SK-N-SH treated with all-trans-retinoic acid at 6 μM for 48 hours (cell line): ENCODE results near the gene LAMTOR1.

ENCODE experiments used
- ARNTL ChIP-seq: fragments of 450-650 bp; formaldehyde crosslinking; IDR thresholded peaks from 2 replicates; pipeline ENCODE4 v1.5.0; 2020; ENCODE audit warnings: low read depth, mild to moderate bottlenecking, moderate library complexity, borderline replicate concordance
- CREB5 ChIP-seq: fragments of 250-450 bp; sonication (Bioruptor Pico); IDR thresholded peaks from 2 replicates; pipeline ENCODE4 v1.5.1; 2020; ENCODE audit warnings: low read depth, mild to moderate bottlenecking, moderate library complexity
- CSRNP3 ChIP-seq: fragments of 250-450 bp; sonication (Bioruptor Pico); IDR thresholded peaks from 2 replicates; pipeline ENCODE4 v1.5.1; 2021; ENCODE audit warnings: mild to moderate bottlenecking, moderate library complexity
- ESRRG ChIP-seq: fragments of 250-450 bp; sonication (Bioruptor Pico); IDR thresholded peaks from 2 replicates; pipeline ENCODE4 v1.6.1; 2021; ENCODE audit warnings: mild to moderate bottlenecking
- GLIS3 ChIP-seq: fragments of 250-450 bp; sonication (Bioruptor Pico); IDR thresholded peaks from 2 replicates; pipeline ENCODE4 v1.5.0; 2020; ENCODE audit warnings: mild to moderate bottlenecking, moderate library complexity
- ISL1 ChIP-seq: fragments of 250-450 bp; sonication (Bioruptor Pico); IDR thresholded peaks from 2 replicates; pipeline ENCODE4 v2.1.2; 2022; ENCODE audit warnings: mild to moderate bottlenecking, moderate library complexity
- PPARA ChIP-seq: fragments of 250-450 bp; sonication (Bioruptor Pico); IDR thresholded peaks from 2 replicates; pipeline ENCODE4 v1.5.0; 2020; ENCODE audit warnings: mild to moderate bottlenecking, borderline replicate concordance
- ZFP30 ChIP-seq: fragments of 450-650 bp; formaldehyde crosslinking; IDR thresholded peaks from 2 replicates; pipeline ENCODE4 v1.5.0; 2022; ENCODE audit warnings: mild to moderate bottlenecking, moderate library complexity
- ZNF70 ChIP-seq: fragments of 450-650 bp; formaldehyde crosslinking; IDR thresholded peaks from 2 replicates; pipeline ENCODE4 v1.5.0; 2020; ENCODE audit warnings: mild to moderate bottlenecking, moderate library complexity
- ZNF8 ChIP-seq: fragments of 450-650 bp; formaldehyde crosslinking; IDR thresholded peaks from 2 replicates; pipeline ENCODE4 v1.5.0; 2020; ENCODE audit warnings: mild to moderate bottlenecking, moderate library complexity
- TF ChIP-seq, protein P1 (sequence below): fragments of 250-450 bp; sonication (Bioruptor Pico); IDR thresholded peaks from 2 replicates; pipeline ENCODE4 v1.8.0; 2021; ENCODE audit warnings: low read depth, mild to moderate bottlenecking, moderate library complexity, borderline replicate concordance
- TF ChIP-seq, protein P2 (sequence below): fragments of 250-450 bp; sonication (Bioruptor Pico); IDR thresholded peaks from 2 replicates; pipeline ENCODE4 v1.8.0; 2020; ENCODE audit warnings: mild to moderate bottlenecking, moderate library complexity, borderline replicate concordance
- TF ChIP-seq, protein P3 (sequence below): fragments of 250-450 bp; sonication (Bioruptor Pico); IDR thresholded peaks from 2 replicates; pipeline ENCODE4 v1.5.0; 2020; ENCODE audit warnings: mild to moderate bottlenecking, moderate library complexity

GRCh38 chr11:72112143-72112977 lies 9.3 kb upstream of the LAMTOR1 start, which contains the start of gene ANAPC15:
- TF ChIP-seq GLIS3 (CRISPR knock-in tag) (no peak), ISL1 (CRISPR knock-in tag) (no peak), ZNF8 (no peak), ARNTL (CRISPR knock-in tag) (no peak), CREB5 (CRISPR knock-in tag) (no peak), PPARA (CRISPR knock-in tag) (no peak), CSRNP3 (CRISPR knock-in tag) (no peak), ESRRG (CRISPR knock-in tag) (no peak), ZFP30 (CRISPR knock-in tag) (no peak), ZNF70 (CRISPR knock-in tag) (no peak)
- TF ChIP-seq, protein P1, sequence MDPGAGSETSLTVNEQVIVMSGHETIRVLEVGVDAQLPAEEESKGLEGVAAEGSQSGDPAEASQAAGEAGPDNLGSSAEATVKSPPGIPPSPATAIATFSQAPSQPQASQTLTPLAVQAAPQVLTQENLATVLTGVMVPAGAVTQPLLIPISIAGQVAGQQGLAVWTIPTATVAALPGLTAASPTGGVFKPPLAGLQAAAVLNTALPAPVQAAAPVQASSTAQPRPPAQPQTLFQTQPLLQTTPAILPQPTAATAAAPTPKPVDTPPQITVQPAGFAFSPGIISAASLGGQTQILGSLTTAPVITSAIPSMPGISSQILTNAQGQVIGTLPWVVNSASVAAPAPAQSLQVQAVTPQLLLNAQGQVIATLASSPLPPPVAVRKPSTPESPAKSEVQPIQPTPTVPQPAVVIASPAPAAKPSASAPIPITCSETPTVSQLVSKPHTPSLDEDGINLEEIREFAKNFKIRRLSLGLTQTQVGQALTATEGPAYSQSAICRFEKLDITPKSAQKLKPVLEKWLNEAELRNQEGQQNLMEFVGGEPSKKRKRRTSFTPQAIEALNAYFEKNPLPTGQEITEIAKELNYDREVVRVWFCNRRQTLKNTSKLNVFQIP (CRISPR knock-in tag): no peak
- TF ChIP-seq, protein P2, sequence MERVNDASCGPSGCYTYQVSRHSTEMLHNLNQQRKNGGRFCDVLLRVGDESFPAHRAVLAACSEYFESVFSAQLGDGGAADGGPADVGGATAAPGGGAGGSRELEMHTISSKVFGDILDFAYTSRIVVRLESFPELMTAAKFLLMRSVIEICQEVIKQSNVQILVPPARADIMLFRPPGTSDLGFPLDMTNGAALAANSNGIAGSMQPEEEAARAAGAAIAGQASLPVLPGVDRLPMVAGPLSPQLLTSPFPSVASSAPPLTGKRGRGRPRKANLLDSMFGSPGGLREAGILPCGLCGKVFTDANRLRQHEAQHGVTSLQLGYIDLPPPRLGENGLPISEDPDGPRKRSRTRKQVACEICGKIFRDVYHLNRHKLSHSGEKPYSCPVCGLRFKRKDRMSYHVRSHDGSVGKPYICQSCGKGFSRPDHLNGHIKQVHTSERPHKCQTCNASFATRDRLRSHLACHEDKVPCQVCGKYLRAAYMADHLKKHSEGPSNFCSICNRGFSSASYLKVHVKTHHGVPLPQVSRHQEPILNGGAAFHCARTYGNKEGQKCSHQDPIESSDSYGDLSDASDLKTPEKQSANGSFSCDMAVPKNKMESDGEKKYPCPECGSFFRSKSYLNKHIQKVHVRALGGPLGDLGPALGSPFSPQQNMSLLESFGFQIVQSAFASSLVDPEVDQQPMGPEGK (CRISPR knock-in tag): no peak
- TF ChIP-seq, protein P3, sequence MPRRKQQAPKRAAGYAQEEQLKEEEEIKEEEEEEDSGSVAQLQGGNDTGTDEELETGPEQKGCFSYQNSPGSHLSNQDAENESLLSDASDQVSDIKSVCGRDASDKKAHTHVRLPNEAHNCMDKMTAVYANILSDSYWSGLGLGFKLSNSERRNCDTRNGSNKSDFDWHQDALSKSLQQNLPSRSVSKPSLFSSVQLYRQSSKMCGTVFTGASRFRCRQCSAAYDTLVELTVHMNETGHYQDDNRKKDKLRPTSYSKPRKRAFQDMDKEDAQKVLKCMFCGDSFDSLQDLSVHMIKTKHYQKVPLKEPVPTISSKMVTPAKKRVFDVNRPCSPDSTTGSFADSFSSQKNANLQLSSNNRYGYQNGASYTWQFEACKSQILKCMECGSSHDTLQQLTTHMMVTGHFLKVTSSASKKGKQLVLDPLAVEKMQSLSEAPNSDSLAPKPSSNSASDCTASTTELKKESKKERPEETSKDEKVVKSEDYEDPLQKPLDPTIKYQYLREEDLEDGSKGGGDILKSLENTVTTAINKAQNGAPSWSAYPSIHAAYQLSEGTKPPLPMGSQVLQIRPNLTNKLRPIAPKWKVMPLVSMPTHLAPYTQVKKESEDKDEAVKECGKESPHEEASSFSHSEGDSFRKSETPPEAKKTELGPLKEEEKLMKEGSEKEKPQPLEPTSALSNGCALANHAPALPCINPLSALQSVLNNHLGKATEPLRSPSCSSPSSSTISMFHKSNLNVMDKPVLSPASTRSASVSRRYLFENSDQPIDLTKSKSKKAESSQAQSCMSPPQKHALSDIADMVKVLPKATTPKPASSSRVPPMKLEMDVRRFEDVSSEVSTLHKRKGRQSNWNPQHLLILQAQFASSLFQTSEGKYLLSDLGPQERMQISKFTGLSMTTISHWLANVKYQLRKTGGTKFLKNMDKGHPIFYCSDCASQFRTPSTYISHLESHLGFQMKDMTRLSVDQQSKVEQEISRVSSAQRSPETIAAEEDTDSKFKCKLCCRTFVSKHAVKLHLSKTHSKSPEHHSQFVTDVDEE (CRISPR knock-in tag): no peak
